SU-DHL-6 (cell line): ENCODE data around the gene CNTF.

Source experiments
- EZH2phosphoT487 ChIP-seq: fragments of 200-600 bp; sonication (generic), shearing (Covaris generic); conservative IDR thresholded peaks from 2 replicates; pipeline ENCODE4 v1.6.1; 2018; ENCODE audit warnings: mild to moderate bottlenecking, antibody characterized with exemption, low read length, moderate library complexity, mixed read lengths
- TF ChIP-seq, protein P1 (sequence below): fragments of 200-600 bp; sonication (generic); IDR thresholded peaks from one replicate; pipeline ENCODE4 v1.5.1; 2017; ENCODE audit warnings: antibody characterized with exemption, mild to moderate bottlenecking, low read length, moderate library complexity; ENCODE audit not compliant: insufficient read depth, poor library complexity, severe bottlenecking

DNA sequence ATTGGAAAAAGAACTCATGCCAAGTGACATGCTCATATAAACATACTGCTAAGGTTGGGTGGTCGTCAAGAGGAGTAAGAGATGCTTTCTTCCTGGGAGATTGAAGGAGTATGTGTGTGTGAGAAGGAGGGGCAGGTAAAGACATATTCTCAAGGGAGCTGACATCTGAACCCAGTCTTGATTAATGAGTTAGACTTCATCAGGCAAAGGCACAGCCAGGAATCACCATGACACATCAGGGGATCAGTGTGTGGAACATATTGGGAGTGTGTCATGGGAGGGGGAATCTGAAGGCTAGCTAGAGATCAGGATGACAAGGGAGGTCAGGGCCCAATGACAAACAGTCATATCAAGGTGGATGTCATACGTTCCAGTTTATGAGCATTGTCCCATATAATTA is 14.9 kb downstream of the CNTF start:
- TF ChIP-seq, protein P1, sequence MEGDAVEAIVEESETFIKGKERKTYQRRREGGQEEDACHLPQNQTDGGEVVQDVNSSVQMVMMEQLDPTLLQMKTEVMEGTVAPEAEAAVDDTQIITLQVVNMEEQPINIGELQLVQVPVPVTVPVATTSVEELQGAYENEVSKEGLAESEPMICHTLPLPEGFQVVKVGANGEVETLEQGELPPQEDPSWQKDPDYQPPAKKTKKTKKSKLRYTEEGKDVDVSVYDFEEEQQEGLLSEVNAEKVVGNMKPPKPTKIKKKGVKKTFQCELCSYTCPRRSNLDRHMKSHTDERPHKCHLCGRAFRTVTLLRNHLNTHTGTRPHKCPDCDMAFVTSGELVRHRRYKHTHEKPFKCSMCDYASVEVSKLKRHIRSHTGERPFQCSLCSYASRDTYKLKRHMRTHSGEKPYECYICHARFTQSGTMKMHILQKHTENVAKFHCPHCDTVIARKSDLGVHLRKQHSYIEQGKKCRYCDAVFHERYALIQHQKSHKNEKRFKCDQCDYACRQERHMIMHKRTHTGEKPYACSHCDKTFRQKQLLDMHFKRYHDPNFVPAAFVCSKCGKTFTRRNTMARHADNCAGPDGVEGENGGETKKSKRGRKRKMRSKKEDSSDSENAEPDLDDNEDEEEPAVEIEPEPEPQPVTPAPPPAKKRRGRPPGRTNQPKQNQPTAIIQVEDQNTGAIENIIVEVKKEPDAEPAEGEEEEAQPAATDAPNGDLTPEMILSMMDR: no peak
- no peak for TF ChIP-seq EZH2phosphoT487
